Omental fat pad (tissue), 4 donors: ENCODE results near the gene SPATC1L. TPM values are rescaled to one million over a fixed set of nuclear protein-coding genes. Genes with fewer than 3 reads are reported as not detected.
A peak's percentile ranks its signal among the peaks of the same experiment; 100 is the strongest.

Experiments
- ATAC-seq: fragments of 150-250 bp; one replicate; pipeline ENCODE4 v1.9.1; 2016; ENCODE audit warnings: mild to moderate bottlenecking, moderate library complexity; ENCODE audit not compliant: low FRiP score
- DNase-seq: peaks from one replicate; pipeline ENCODE4 v3.0.0-alpha.2; 2019; ENCODE audit warnings: low spot score
- CTCF ChIP-seq, 3 donors: fragments of 450-650 bp; IDR thresholded peaks; one replicate each; pipeline ENCODE4 v1.5.1; 2016 to 2017; ENCODE audit warnings: antibody characterized with exemption in 3 of 3, mild to moderate bottlenecking in 3 of 3, moderate library complexity in 2 of 3
- total RNA-seq, 4 donors: library from RNA; depleted of rRNA; stranded (reverse); fragments of >200 nt; gene quantifications; one replicate each; pipeline ENCODE4 v1.1.0, GENCODE V29; 2016

The SPATC1L gene
- total RNA-seq, 4 donors from 2014 or later, result 0.96 to 8.0 (median 2.8) TPM

- DNase-seq (peak; percentile 11), ATAC-seq (no peak)
- no peak for TF ChIP-seq CTCF (IDR thresholded peaks at IDR 0.05)
Observed at GRCh38 chr21:46120301-46121285, 63.7 kb downstream of the SPATC1L start.

GRCh38 chr21:46119637-46120271 lies 64.5 kb downstream of the SPATC1L start:
- ATAC-seq, result no peak
- no peak for TF ChIP-seq CTCF (IDR thresholded peaks at IDR 0.05)
- peak; percentile 14 for DNase-seq

GRCh38 chr21:46119144-46119636 lies 65.1 kb downstream of the SPATC1L start:
- no peak for TF ChIP-seq CTCF (IDR thresholded peaks at IDR 0.05)
- ATAC-seq, result no peak
- DNase-seq, result peak; percentile 20

- peak; percentile 10 for DNase-seq
- no peak for ATAC-seq
- no peak for TF ChIP-seq CTCF (IDR thresholded peaks at IDR 0.05)
Observed at GRCh38 chr21:46118316-46119143, 65.7 kb downstream of the SPATC1L start.

GRCh38 chr21:46117586-46118315 lies 66.5 kb downstream of the SPATC1L start:
- DNase-seq (peak; percentile 14), ATAC-seq (no peak)
- TF ChIP-seq CTCF (IDR thresholded peaks at IDR 0.05), result no peak
